Jurkat, Clone E6-1 (cell line): ENCODE results near the gene SLC9A8.
"Not testable (repeated sequence)": the region's sequence is repeated elsewhere in the genome, so short reads cannot be mapped to it uniquely, and the experiment has no call there.

Source experiments
- DNase-seq: peaks from one replicate; pipeline ENCODE4 v3.0.0-alpha.2; 2011; ENCODE audit warnings: low read depth, low spot score
- H3K4me3 ChIP-seq: 2 replicates; pipeline ENCODE4 v1.5.1; 2011; ENCODE audit warnings: mild to moderate bottlenecking, low read length, control low read depth, moderate library complexity

Gene SLC9A8

GRCh38 chr20:49887251-49888211, 74.9 kb downstream of the SLC9A8 start:
- H3K4me3 ChIP-seq: no peak overlapping the region
- no peak for DNase-seq

- peak; percentile 48 for DNase-seq
- H3K4me3 ChIP-seq: no peak overlapping the region
Measured at GRCh38 chr20:49888212-49889000, 75.8 kb downstream of the SLC9A8 start.

- no peak overlapping the region for H3K4me3 ChIP-seq
- DNase-seq: no peak
Measured at GRCh38 chr20:49889001-49889934, 76.6 kb downstream of the SLC9A8 start.

GRCh38 chr20:49889935-49890333, 77.3 kb downstream of the SLC9A8 start:
- H3K4me3 ChIP-seq: no peak overlapping the region
- DNase-seq: no peak

- no peak for DNase-seq
- no peak overlapping the region for H3K4me3 ChIP-seq
Measured at GRCh38 chr20:49890471-49891361, 78.1 kb downstream of the SLC9A8 start.

- H3K4me3 ChIP-seq: no peak overlapping the region
- no peak for DNase-seq
Measured at GRCh38 chr20:49891476-49892110, 79.0 kb downstream of the SLC9A8 start.

- no peak for DNase-seq
- H3K4me3 ChIP-seq: no peak overlapping the region
Measured at GRCh38 chr20:49892260-49892659, 79.6 kb downstream of the SLC9A8 start.

- no peak for DNase-seq
- no peak overlapping the region for H3K4me3 ChIP-seq
Measured at GRCh38 chr20:49892817-49893216, 80.2 kb downstream of the SLC9A8 start.

- DNase-seq: no peak
- H3K4me3 ChIP-seq: no peak overlapping the region
Measured at GRCh38 chr20:49893242-49894072, 80.8 kb downstream of the SLC9A8 start.

- no peak for DNase-seq
- H3K4me3 ChIP-seq: no peak overlapping the region
Measured at GRCh38 chr20:49894073-49894470, 81.4 kb downstream of the SLC9A8 start.

- H3K4me3 ChIP-seq, DNase-seq: not testable (repeated sequence)
Measured at GRCh38 chr20:49895474-49896093, 83.0 kb downstream of the SLC9A8 start.

- no peak overlapping the region for H3K4me3 ChIP-seq
- no peak for DNase-seq
Measured at GRCh38 chr20:49896204-49896603, 83.6 kb downstream of the SLC9A8 start.

- DNase-seq: no peak
Measured at GRCh38 chr20:49899541-49900383, 87.1 kb downstream of the SLC9A8 start.

GRCh38 chr20:49901588-49901987, 89.0 kb downstream of the SLC9A8 start:
- no peak overlapping the region for H3K4me3 ChIP-seq
- no peak for DNase-seq

More at GRCh38 chr20:49899541-49900383, 87.1 kb downstream of the SLC9A8 start:
- H3K4me3 ChIP-seq: no peak overlapping the region

- no peak overlapping the region for H3K4me3 ChIP-seq
- no peak for DNase-seq
Measured at GRCh38 chr20:49904440-49905214, 92.0 kb downstream of the SLC9A8 start.
